Keratinocyte (primary cell): ENCODE data around the gene XCR1.

Experiments
- CTCF ChIP-seq, 3 experiments: IDR thresholded peaks in 1 of 3; conservative IDR thresholded peaks in 1 of 3; optimal IDR thresholded peaks in 1 of 3; 2 replicates in 2 of 3; 3 replicates in 1 of 3; pipeline versions ENCODE3 to v1.5.1; 2011; ENCODE audit warnings: low read length in 3 of 3, mild to moderate bottlenecking in 3 of 3, moderate library complexity in 2 of 3, control low read depth in 1 of 3, inconsistent platforms in 1 of 3; ENCODE audit not compliant: insufficient read depth in 2 of 3; ENCODE audit errors: extremely low read depth in 1 of 3
- EZH2 ChIP-seq: IDR thresholded peaks from one replicate; pipeline ENCODE4 v1.6.1; 2012; ENCODE audit warnings: inconsistent platforms, mild to moderate bottlenecking, low read length, moderate library complexity

GRCh38 chr3:46071222-46071858 lies 44.1 kb upstream of the XCR1 start:
- TF ChIP-seq CTCF (optimal IDR thresholded peaks at IDR 0.05 in 1 of 3, IDR thresholded peaks at IDR 0.05 in 1 of 3, conservative IDR thresholded peaks at IDR 0.05 in 1 of 3; ENCODE audit: extremely low read depth in 1 of 3, insufficient read depth in 2 of 3, low read length in 3 of 3) (no peak), EZH2 (no peak)
